ENCODE results near the gene COPG2. TPM values are rescaled to one million over a fixed set of nuclear protein-coding genes. Genes with fewer than 3 reads are reported as not detected.

Gene COPG2
- total RNA-seq, 2 experiments from 2014 or later = 29.9 to 32.2 TPM

DNA sequence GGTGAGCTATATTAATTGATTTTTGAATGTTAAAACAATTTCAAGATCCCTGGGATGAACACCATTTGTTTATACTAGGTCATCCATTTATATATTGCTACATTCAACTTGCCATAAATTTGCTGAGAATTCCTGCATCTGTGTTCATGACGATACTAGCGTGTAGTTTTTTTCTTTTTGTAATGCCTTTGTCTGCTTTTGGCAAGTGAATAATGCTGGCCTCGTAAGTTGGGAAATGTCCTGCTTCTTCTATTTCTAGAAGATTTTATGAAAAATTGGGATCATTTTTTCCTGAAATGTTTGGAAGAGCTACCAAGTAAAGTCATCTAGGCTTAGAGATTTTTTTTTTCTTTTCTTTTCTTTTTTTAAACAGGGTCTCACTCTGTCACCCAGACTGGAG is 189.6 kb downstream of the COPG2 start:
- no peak overlapping the region for H3K4me3 ChIP-seq (ENCODE audit: low read depth, low read length, poor library complexity, severe bottlenecking)
- H3K4me1 ChIP-seq (ENCODE audit: insufficient read depth, low read length, poor library complexity, severe bottlenecking) = no peaks in the 10 kb centered on the region
- H3K4me2 ChIP-seq (ENCODE audit: low read length) = no peak overlapping the region
- BruUV-seq (replicated peaks) = no TSS peak
- H3K9me2 ChIP-seq (ENCODE audit: insufficient read depth, low read length) = 0 out of 2 replicates have a peak, but pooled peaks cover 3% of the 10 kb centered on the region
- no peak for DNase-seq (ENCODE audit: low spot score)
- no peak overlapping the region for H2AFZ ChIP-seq (ENCODE audit: low read length)
- POLR2A ChIA-PET = interaction anchor here (0.6 kb wide), 2 partner anchors 98 to 912 kb away, joined by 3 to 4 read pairs; no protein-coding TSS in a partner anchor
- no peaks in the 10 kb centered on the region for H3K36me3 ChIP-seq (ENCODE audit: insufficient read depth, low read length)
- TF ChIP-seq EZH2phosphoT487 (IDR thresholded peaks at IDR 0.05; ENCODE audit: borderline replicate concordance, low read depth, low read length) (no peak), CTCF (conservative IDR thresholded peaks at IDR 0.05; ENCODE audit: low read length) (no peak)
- no peaks in the 10 kb centered on the region for H4K20me1 ChIP-seq (ENCODE audit: insufficient read depth, low read length)
- intact Hi-C loops (cut with micrococcal nuclease; ENCODE audit: unreplicated experiment) = no loop called here
- no peaks in the 10 kb centered on the region for H3K79me2 ChIP-seq (ENCODE audit: insufficient read depth, low read depth, low read length)
- CTCF ChIA-PET (ENCODE audit: unreplicated experiment) = no interaction called here
- no peaks in the 10 kb centered on the region for H3K9me3 ChIP-seq (ENCODE audit: low read length)
- no peak overlapping the region for H3K27ac ChIP-seq (ENCODE audit: low read depth, low read length, poor library complexity, severe bottlenecking)

DNA sequence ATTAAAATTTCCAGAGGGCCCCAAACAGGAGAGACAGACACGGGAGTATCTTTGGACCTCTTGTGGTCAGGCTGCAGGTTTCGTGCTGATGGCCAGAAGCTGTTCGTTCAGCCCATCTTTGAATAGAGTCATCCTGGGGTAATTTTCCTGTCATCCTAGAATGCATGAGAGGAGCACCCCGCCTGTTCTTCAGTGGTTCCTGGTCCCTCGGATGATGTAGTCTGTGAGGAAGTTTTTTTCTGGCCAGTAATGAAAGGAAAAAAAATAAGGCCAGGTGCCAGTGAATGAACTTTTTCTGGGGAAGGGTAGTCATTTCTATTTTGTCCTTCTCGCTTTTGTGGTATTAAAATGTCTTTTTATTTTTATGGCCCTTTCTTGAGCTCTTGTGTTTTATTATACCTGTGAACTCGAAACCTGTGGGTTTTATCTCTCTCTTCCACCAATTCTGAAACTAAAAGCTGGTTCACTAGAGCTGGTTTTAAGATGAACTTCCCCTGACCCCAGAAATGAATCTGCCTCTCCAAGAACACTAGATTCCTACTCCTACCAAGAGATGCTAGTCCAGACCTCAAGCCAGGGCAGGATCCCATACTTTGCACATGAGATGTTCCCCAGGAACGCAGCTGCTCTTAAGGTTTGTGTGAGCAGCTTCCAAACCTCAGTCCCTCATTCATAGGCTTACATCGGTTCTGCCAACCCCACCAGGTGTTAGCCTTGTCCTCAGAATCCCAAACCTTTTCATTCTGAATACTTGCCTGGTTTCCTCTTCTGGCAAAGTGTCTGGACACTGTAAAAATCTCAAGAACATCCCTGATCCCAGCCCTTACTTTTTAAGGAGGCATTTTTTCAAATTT is 192.0 kb downstream of the COPG2 start:
- H3K9me2 ChIP-seq (ENCODE audit: insufficient read depth, low read length) = 0 out of 2 replicates have a peak, but pooled peaks cover 3% of the 10 kb centered on the region
- ChIA-PET POLR2A (interaction anchor here (1.3 kb wide), 1 partner anchor 49 kb away, joined by 3 read pairs; no protein-coding TSS in a partner anchor), CTCF (ENCODE audit: unreplicated experiment) (no interaction called here)
- DNase-seq (ENCODE audit: low spot score) = no peak
- H3K36me3 ChIP-seq (ENCODE audit: insufficient read depth, low read length) = no peaks in the 10 kb centered on the region
- no peaks in the 10 kb centered on the region for H3K79me2 ChIP-seq (ENCODE audit: insufficient read depth, low read depth, low read length)
- no TSS peak for BruUV-seq (replicated peaks)
- H3K27ac ChIP-seq (ENCODE audit: low read depth, low read length, poor library complexity, severe bottlenecking) = no peak overlapping the region
- no peak overlapping the region for H3K4me2 ChIP-seq (ENCODE audit: low read length)
- no peak overlapping the region for H2AFZ ChIP-seq (ENCODE audit: low read length)
- no peak overlapping the region for H3K4me3 ChIP-seq (ENCODE audit: low read depth, low read length, poor library complexity, severe bottlenecking)
- TF ChIP-seq CTCF (conservative IDR thresholded peaks at IDR 0.05; ENCODE audit: low read length) (no peak), EZH2phosphoT487 (IDR thresholded peaks at IDR 0.05; ENCODE audit: borderline replicate concordance, low read depth, low read length) (no peak)
- no peaks in the 10 kb centered on the region for H3K9me3 ChIP-seq (ENCODE audit: low read length)
- peaks cover 13% of the 10 kb centered on the region for H3K4me1 ChIP-seq (ENCODE audit: insufficient read depth, low read length, poor library complexity, severe bottlenecking)
- H4K20me1 ChIP-seq (ENCODE audit: insufficient read depth, low read length) = no peaks in the 10 kb centered on the region
- intact Hi-C loops (cut with micrococcal nuclease; ENCODE audit: unreplicated experiment) = no loop called here

DNA sequence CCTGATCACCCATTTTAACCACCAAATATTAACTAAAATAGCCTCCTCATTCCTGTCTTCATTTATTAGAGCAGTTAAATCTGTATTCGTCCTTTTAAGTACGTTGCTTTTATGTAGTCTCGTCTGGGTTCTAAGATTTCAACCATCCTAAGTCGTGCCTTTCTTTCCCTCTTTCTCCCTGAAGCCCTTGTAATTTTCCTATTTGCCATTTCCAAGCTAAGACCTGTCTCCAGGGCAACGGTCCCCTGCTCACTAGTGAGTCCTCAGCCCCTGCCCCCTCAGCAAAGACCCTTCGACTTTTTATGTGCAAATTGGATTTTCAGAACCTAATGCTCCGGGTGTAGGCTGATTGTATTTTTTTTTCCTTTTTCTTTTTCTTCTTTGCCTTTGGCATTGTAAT is 192.8 kb downstream of the COPG2 start:
- DNase-seq (ENCODE audit: low spot score) = no peak
- no TSS peak for BruUV-seq (replicated peaks)
- Histone ChIP-seq H3K9me3 (ENCODE audit: low read length) (no peaks in the 10 kb centered on the region), H3K9me2 (ENCODE audit: insufficient read depth, low read length) (0 out of 2 replicates have a peak, but pooled peaks cover 3% of the 10 kb centered on the region), H3K36me3 (ENCODE audit: insufficient read depth, low read length) (no peaks in the 10 kb centered on the region), H3K4me3 (ENCODE audit: low read depth, low read length, poor library complexity, severe bottlenecking) (no peak overlapping the region), H3K79me2 (ENCODE audit: insufficient read depth, low read depth, low read length) (no peaks in the 10 kb centered on the region), H3K4me2 (ENCODE audit: low read length) (no peak overlapping the region), H3K27ac (ENCODE audit: low read depth, low read length, poor library complexity, severe bottlenecking) (no peak overlapping the region), H3K4me1 (ENCODE audit: insufficient read depth, low read length, poor library complexity, severe bottlenecking) (peaks cover 13% of the 10 kb centered on the region), H2AFZ (ENCODE audit: low read length) (no peak overlapping the region), H4K20me1 (ENCODE audit: insufficient read depth, low read length) (no peaks in the 10 kb centered on the region)
- intact Hi-C loops (cut with micrococcal nuclease; ENCODE audit: unreplicated experiment) = no loop called here
- TF ChIP-seq EZH2phosphoT487 (IDR thresholded peaks at IDR 0.05; ENCODE audit: borderline replicate concordance, low read depth, low read length) (no peak), CTCF (conservative IDR thresholded peaks at IDR 0.05; ENCODE audit: low read length) (no peak)
- ChIA-PET POLR2A (no interaction called here), CTCF (ENCODE audit: unreplicated experiment) (no interaction called here)

Measured in OCI-LY7 (cell line).